HG02610 (cell line): ENCODE results near the gene KCTD16.

Source experiments
- ATAC-seq: cut with Tn5 transposase; IDR thresholded peaks from one replicate; pipeline ENCODE4 v1.9.1; 2021; ENCODE audit warnings: mild to moderate bottlenecking, moderate library complexity; ENCODE audit not compliant: unreplicated experiment

KCTD16 gene

DNA sequence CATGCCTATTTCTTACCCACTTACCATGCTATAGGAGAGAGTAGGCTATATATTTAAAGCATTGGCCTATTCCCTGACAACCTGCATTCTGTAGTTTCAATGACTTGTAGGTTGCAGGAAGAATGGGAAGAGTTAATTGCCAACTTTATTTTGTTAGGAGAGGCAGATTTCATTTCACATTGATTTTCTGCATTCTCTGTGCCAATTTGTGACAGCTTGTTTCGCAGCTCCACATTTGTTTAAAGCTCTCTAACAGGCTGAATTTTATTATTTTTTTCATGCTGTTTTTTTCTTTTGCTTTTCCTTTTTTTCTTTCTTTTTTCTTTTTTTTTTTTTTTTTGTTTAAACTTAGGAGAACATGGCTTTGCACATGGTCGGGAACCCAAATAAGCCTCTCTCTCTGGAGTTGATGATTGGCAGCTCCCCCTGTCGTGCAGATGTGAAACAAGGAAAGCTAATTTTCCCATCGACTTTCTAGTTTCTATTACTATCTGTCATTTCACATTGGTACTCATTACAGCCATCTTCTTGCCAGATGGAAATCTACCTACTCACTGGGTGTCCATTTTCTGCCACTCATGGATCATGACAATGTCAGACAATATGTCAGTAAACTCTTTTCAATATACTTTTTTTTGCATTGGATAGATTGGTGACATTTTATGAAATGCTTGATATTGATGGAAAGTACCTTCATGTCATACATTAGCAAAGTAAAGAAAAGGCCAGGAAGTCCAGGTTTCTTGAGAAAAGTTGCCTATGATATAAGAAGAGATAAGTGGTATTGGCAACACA, 223.2 kb downstream of the KCTD16 start:
- ATAC-seq = no peak

DNA sequence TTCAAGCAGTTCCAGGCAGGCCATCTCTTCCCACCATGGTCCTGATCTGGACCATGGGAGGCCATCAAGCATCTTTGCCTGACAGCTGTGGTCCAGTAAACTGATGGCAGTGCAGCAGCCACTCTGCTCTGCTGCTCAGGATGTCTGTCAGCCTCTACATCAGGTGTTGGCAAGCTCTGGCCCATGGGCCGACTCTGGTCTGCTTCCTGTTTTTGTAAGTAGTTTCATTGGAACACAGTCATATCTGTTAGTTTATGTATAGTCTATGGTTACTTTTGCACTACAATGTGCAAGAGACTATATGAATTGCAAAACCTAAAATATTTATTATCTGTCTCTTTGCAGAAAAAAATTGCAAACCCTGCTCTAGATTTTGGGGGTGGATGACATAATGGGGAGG, 225.0 kb downstream of the KCTD16 start:
- ATAC-seq = peak; percentile 61

DNA sequence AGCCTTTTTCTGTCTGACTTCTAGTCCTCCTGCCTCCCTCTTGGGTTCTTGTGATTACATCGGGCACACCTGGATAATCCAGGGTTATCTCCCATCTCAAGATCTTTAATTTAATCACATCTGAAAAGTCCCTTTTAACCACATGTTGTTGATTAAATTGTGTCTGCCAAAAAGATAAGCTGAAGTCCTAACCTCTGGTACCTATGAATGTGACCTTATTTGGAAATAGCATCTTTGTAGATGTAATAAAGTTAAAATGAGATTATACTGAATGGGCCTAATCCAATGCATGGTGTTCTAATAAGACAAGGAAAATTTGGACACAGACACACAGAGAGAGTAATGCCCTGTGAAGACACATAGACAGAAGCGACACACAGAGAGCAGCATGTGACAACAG, 232.4 kb downstream of the KCTD16 start:
- no peak for ATAC-seq

DNA sequence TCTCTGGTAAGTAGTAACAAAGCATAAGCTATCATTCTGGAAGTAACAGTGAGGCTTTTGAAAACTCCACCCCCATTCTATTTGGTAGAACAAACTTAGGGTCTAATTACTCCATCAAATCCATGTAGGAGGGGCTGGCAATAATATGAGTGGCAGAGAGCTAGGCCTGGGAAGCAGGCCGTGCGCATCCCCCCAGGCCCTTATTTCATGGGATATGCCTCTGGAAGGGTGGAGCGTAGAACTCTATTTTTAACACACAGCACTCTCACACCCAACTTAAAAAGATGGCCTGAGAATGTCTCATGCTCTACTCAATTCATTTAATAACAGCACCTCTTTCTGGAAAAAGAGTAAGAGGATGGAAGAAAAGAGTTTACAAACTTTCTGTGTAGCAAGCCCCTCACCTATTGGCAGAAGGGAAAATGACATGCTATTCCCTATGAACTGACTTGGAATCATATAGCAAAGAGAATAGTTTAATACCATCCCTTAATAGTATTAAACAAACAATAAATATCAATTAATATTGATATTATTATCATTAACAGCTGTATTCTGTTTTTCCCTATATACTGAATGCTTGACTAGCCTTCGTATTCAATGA, 233.2 kb downstream of the KCTD16 start:
- no peak for ATAC-seq

DNA sequence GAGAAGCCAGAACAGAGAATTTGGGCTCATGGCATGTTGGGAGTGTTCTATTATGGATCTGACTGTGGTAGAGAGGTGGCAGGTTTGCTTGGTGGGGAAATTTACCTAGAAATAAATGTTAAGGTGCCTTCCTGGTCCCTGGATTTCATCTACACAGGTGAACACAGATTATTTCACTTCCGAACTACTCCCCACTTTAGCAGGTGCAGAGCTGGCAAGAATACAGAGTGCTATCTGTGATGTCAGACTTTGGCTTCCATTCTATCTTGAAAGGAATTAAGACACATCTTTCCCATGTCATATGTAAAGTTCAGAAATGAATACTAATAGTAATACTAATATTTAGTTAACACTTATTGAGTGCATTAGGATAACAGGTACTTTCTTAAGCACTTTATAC, 234.0 kb downstream of the KCTD16 start:
- ATAC-seq = no peak

DNA sequence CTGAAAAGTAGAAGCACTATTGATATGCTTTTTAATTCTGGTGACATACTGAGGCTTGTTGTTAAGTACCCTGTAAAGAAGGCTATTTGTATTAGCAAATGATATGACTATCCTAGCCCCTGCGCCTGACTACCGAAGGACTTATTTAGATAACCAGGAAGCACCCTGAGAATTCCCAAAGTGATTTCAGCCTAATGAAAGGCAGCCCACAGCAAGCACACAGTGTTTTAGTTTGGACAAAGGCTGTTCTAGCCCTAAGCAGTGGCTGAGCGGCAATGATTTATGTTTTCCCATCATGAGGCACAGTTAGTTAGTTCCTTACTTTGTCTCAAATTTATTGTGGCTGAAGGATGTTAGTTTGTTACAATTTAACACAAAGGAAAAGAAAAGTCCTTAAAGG, 235.3 kb downstream of the KCTD16 start:
- no peak for ATAC-seq

DNA sequence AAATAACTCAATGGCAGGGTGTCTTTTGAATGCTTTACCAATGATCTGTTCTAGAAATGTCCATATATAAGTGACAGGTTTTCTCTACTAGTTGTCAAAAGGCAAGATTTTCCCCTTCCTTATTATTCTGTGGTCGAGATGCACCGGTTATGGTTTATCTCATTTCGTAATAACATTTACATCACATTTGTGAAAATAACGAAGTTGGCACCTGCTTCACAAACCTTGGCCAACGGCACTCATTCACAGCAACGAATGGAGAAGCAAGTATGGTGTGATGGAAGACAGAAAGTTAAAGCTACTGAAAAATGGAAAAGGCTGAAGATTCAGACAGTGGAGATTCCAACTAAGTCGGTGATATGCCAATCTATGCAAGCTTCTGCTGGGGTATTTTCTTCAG, 235.8 kb downstream of the KCTD16 start:
- ATAC-seq = no peak

DNA sequence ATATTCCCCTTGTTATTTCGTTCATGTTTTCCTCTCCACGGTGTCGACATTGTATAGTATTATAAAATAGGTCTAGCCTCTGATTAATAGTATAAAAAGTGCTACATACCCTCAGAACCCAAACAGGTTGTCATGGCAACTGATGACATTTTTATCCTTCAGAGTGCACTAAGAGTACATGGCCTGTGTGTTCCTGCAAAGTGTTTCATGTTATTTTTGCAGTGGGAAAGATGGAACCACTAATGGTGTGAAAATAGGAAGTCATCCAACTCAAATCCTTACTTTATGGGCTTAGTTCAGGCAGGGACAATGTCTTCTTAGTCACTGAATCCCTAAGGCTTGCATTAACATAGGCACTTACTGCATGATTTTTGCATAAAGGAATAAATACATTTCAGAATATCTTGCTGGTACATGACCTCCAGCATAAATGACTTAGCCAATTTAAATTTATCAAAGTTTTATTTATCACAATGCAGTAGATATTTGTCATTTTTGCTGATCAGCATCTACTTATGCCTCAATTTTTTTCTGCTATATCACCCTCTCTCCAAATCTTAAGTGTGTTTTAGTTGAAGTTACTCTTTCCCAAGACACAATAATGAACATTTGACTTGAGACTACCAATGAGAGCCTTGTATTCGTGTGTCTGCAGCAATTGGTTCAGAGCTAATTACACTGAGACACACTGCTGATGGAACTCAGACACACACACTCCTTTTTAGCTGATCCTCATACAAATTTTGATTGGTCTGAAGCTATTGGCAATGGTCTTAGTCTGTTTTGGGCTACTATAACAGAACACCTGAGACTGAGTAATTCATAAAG, 243.7 kb downstream of the KCTD16 start:
- ATAC-seq = no peak

DNA sequence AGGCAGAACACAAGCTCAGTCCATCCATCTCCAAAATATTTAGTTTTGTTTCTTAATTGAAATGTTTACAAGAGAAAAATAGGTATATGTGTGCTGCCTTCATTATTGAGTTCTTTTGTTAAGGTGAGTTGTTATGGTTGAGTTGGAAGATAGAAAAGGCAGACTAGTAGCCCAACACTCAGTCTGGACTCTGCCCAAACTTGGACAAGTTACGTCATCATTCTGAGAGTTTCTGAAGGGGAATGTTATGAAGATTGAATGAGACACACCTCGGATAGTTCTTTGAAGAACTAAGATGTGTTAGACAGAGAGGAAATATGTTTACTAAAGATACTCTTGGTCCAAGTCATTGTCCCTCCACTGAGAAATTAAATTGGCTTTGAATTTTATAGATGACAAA, 245.5 kb downstream of the KCTD16 start:
- no peak for ATAC-seq

DNA sequence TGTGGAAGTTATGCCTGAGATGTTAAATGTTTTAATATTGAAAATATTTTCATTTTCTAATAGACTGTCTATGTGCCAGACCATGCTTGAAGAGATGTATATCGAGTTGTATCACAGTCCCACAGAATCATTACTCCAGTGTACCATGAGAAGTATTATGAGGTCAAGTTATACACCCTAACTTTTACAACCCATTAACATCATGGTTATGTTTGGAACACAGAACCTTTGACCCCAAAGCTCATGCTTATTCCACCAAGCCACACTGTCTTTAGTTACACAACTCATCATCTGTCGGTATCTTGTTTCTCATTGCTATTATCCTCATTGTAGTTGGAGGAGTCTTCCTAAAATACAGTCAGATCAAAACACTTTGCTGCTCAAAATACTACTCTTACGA, 248.0 kb downstream of the KCTD16 start:
- ATAC-seq = no peak

DNA sequence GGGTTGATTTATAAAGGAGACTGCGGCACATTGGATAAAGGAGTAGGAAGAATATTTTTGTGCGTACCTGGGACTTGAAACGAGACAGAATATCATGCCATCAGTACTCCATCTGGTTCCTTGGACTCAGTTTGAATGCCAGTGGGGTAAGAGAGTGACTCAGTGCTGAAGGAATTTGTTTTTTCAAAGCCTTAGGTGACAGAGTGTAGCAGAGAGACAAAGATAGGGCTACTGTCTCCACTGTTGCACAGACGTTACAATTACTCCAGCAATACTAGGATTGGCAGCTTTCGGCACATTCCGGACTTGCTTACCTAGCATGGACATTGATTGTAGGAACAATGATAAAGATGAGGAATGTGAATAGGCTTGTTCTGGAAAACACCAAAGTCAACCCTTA, 250.7 kb downstream of the KCTD16 start:
- ATAC-seq = no peak

DNA sequence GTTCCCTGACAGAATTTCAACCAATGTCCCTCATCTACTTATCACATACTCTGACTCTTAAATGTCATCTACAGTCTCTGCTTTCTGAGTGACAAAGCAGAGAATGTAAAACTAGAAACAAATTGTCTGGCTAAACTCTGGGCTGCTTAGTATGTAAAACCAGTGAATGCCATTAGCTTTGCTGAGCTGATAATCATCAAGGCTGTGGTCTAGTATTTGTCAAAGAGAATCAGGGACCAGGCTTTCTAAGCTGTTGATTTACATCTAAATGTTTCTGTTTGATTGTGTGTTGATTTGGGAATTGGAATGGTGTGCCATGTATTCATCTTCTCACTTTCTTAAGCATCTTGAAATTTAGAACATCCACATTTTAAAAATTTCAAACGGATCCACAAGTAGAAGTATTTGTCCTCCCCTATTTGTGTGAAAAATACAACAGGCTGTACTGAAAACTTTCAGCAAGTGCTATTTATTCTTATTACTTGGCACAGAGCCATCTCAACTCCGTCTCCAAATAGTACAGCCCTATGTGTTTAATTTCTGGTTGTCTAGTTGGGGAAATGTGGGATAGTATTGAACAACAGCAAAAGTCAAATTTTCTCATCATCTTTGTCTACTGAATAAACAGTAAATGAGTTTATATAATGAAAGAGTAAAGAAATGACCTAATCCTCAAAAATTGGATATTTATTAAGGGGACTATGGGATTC, 251.5 kb downstream of the KCTD16 start:
- no peak for ATAC-seq

DNA sequence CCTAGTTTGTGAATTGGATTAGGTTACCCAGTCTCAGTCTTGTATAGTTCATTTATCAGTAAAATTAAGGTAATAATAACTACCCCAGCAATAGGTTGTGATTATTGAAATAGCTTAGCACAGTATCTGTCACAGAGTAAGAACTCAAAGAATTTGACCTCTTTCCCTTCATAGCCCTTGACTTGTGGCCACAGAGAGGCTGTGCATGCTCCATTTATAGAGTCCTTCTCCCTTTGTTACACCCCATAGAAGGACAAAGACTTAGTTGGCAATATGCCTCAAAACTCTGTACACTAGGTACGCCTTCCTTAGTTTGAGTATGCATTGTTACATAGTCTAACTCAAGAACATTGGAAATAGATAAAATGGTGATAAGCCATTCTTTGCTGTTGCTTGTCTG, 257.2 kb downstream of the KCTD16 start:
- no peak for ATAC-seq

DNA sequence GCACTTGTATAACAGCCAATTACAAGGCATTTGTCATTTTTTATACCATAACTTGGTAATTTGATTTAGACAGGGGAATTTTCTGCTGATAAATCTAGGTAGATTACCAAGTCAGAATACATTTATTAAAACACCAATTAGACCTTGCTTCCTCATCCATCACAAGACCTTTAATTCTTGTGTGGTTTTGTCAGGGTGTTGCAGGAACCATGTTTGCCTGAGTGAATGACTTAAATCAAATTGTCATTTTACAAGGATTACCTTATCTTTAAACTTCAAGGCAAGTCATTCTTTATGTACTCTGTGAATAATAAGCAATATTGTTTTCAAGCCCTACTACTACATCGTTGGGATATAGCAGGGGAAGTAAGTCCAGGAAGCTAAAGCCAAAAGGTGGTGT, 257.7 kb downstream of the KCTD16 start:
- no peak for ATAC-seq

DNA sequence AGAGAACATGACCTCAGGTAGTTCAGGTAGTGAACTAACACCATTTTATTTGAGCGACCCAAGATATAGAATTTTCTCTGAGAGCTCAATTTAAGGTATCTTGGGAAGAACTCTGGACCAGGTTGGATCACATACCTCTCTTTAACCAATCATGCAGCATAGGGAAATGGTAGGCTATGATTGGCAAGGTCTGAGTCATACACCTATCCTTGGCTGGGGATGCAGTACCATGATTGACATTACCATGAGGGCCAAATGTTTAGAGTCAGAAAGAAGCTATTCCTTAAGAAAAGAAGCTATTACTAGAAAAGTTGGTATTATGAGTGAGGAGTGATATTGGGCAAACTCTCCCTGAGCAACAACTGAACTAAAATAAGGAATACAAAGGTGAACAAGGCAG, 258.7 kb downstream of the KCTD16 start:
- no peak for ATAC-seq

DNA sequence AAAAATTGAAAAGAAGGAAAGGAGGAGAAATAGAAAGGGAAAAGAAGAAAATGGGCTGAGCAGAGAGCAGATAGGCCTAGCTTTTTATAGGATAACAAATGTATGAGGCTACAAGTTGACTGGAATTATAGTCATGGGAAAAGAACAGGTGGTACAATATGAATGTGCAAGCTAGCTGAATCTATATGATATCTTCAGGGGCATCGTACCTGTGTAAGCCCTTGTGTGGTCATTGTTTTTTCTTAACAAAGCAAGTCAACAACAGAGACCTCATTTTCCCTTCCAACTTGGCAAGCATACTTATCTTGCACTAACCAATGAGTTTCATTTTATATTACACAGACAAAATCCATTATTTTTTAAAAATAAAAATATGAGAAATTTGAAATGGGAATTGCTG, 259.2 kb downstream of the KCTD16 start:
- no peak for ATAC-seq

DNA sequence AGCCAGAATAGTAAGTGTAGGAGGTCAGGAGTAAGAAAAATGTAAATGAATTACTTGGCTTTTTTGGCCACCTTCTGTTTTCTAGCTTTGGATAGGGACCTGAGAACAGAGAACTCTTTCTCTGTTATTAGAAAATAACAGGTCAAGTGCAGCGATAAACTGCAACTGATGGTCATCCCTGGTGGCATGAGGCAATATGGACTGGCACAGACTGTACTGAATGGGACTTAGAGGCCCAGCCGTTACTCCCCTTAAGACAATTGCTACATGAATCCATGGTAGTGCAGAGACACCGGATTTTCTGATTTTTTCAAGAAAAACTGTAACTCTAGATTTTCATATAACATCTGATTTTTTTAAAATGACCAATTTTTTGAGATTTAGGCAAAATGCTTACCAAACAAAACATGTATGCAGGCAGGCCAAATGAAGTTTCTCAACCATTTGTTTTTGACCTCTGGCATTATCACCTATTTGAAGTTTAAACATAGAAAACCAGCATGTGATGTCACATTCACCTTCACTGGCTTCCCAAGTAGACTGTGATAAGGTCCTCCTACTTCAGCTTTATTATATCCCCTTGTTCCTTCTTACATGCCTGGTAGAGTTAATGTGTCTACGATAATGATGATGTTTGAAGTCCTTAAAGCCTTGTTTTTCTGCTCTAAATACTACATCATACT, 262.6 kb downstream of the KCTD16 start:
- ATAC-seq = no peak

DNA sequence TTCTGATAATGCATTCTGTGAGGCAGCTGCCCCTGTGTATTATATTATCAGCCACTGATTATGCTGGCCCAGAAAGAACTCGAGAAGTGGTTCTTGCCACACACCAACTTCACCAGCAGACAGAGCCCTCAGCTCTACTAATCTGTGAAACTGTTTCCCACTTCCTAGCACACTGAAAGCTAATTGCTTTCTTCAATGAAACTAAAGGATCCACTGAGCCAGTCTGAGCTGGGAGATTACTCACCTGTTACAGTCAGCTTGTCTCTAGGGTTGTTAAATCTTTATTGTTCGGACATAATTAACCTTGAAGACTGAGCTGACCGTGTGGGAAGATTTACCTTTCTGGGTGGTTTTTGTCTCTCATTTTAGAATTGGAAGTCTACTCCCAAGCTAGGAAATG, 263.2 kb downstream of the KCTD16 start:
- ATAC-seq = no peak

DNA sequence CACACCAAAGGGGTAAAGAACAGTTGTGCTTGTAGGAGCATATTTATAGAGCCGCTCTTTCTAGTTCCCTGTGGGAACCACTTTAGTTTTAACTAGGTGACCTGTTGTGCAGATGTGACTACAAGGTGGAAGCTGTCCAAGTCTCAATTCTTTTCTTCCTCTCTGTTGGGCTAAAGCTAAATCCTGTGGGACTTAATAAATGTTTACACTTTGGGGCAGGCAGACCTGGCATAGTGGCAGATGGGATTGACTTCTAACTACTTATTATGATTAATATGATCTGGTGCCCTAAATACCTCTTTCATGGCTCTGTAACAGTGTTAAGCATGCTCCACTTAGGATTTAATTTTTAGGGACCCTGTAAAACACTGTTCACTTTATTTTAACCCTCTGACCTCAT, 265.3 kb downstream of the KCTD16 start:
- ATAC-seq = no peak

DNA sequence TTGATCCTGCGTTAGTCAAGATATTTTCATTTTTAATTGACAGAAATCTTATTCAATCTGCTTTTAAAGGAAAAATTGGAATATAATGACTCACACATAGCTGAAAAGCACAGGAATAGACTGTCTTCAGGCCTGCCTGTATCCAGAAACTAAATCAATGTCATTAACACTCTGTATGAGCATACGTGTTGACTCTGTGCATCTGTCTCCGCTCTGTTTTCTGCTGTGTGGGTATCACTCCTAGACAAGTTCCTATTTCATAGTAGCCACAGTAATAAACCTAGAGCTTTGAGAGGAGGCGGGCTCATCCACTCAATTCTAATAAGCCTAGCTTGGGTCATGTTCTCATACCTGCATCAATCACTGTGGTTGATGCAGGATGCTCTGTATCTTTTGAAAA, 267.6 kb downstream of the KCTD16 start:
- no peak for ATAC-seq

DNA sequence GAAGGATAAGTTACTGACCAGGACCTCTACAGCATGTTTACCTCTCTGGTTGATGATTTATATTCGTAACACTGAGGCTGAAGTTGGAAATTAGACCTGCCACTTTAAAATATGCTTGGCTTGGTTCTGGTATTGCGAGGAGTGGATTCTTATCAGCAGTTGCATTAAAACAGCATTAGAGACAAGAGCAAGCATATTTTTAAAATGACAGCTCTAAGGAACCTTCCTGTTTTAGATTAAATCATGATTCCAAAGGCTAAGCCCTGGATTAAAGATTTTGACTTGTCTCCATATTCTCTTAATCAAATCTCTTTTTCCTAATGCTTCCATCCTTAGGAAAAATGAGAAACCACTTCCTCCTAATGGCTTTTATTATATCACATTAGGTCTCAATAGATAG, 277.8 kb downstream of the KCTD16 start:
- ATAC-seq = no peak
